ENCODE data around the gene DVL3. TPM values are rescaled to one million over a fixed set of nuclear protein-coding genes. Genes with fewer than 3 reads are reported as not detected.

The DVL3 gene
- total RNA-seq, 1 donor from 2014 or later, result 33.5 TPM

GRCh38 chr3:184177767-184178306 is 22.7 kb downstream of the DVL3 start:
- no peak for DNase-seq

GRCh38 chr3:184178521-184179138 is 23.5 kb downstream of the DVL3 start:
- no peak for DNase-seq

GRCh38 chr3:184180165-184180564 is 25.0 kb downstream of the DVL3 start:
- peak; percentile 72 for DNase-seq

DNA sequence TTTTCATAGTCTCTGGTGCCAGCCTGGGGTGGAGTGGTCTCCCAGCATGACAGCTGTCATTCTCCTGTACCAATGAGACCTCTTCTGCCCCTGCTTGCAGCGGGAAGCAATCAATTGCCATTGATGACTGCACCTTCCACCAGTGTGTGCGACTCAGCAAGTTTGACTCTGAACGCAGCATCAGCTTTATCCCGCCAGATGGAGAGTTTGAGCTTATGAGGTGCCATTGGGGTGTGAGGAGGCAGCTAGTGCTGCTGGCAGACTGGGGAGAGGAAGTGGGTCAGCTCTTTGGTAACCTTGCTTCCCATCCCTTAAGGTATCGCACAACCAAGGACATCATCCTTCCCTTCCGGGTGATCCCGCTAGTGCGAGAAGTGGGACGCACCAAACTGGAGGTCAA is 26.4 kb downstream of the DVL3 start:
- DNase-seq, result no peak

DNA sequence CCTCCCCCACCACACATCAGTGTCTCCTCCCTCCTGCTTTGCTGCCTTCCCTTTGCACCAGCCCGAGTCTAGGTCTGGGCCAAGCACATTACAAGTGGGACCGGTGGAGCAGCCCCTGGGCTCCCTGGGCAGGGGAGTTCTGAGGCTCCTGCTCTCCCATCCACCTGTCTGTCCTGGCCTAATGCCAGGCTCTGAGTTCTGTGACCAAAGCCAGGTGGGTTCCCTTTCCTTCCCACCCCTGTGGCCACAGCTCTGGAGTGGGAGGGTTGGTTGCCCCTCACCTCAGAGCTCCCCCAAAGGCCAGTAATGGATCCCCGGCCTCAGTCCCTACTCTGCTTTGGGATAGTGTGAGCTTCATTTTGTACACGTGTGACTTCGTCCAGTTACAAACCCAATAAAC is 28.5 kb downstream of the DVL3 start:
- no peak for DNase-seq

GRCh38 chr3:184184546-184185230 is 29.5 kb downstream of the DVL3 start:
- no peak for DNase-seq

DNA sequence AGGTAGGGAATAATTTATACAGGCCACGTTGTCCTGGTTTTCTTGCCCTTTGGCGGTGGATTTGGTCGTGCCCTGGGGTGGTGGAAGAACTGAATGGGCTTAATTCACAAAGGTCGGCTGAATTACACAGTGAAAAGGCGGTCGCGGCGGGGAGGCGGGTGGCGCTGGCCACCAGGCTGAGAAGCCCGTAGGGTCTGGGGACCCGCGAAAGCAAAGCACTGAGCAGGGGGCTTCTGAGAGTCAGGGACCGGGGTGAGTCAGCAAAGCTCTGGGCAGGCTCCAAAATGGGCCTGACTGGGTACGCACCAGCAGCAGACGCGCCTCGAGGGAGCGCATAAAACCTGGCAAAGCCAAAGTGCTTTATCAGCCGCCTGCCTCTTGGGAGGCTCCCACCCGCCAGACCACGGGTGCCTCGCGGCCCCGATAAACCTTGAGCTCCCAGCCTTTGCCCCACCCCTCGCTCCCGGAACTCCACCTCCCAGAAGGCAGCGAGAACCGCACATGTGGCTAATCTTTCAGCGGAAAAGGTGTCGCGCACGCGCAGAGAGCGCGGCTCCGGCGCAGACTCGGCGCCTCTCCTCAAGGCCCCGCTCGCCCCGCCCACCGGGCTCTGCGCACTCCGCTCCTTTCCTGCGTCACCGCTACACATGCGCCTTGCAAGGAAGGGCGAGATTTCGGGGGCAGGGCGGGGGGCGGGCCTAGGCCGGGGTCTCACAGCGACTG is 30.4 kb downstream of the DVL3 start:
- peak; percentile 100 for DNase-seq

DNA sequence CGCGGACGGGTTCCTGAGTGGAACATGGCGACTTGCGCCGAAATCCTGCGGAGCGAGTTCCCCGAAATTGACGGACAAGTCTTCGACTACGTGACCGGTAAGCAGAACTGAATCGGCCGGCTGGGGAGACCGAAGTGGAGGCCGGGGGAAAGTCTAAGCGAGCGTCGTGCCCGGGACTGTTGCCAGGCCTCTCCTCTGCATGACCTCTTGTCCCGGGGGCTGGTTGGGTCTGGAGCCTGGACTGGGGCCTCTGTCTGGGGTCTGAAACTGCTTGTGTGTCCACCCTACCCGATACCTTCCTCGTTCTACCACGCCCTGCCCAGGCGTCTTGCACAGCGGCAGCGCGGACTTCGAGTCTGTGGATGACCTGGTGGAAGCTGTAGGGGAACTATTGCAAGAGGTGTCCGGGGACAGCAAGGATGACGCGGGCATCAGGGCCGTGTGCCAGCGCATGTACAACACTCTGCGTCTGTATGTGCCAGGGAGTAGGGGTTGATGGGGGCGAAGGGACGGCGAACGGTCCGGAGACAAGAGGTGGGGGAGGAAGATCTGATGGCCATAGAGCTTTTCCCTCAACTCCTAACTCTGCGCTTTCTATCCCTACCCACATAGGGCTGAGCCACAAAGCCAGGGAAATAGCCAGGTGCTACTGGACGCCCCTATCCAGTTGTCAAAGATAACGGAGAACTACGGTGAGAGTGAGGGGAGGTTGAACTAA is 31.2 kb downstream of the DVL3 start, which contains the start of gene ABCF3:
Gene ABCF3, plus strand, starts transcription at position 16 of the 718 bp plus-strand sequence. Its CDS starts 9 bp downstream, at position 25.
- DNase-seq, result peak; percentile 56

- DNase-seq, result peak; percentile 13
Measured at GRCh38 chr3:184186902-184187207, 31.7 kb downstream of the DVL3 start.

DNA sequence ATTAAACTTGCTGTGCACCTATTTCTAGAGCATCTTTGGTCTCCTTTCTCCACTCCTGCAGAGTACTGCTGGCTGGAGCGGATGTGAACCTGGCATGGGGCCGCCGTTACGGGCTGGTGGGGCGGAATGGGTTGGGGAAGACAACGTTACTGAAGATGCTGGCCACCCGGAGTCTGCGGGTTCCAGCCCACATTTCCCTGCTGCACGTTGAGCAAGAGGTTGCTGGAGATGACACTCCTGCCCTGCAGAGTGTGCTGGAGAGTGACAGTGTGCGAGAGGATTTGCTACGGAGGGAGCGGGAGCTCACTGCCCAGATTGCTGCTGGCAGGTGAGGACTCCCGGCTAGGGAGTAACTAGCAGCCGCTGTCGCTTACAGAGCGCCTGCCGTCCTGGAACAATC is 32.9 kb downstream of the DVL3 start:
- DNase-seq, result no peak

DNA sequence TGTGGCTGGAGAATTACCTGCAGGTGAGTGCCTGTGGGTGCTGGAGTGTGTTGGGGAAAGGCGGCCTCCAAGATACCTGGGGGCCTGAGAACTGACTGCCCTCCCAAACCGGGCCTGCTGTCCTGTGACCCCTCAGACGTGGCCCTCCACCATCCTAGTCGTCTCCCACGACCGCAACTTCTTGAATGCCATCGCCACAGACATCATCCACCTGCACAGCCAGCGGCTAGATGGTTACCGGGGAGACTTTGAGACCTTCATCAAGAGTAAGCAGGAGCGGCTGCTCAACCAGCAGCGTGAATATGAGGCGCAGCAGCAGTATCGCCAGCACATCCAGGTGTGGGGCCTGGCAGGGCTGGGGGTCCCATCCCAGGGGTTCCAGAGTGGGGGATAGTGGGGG is 34.2 kb downstream of the DVL3 start:
- DNase-seq, result no peak

DNA sequence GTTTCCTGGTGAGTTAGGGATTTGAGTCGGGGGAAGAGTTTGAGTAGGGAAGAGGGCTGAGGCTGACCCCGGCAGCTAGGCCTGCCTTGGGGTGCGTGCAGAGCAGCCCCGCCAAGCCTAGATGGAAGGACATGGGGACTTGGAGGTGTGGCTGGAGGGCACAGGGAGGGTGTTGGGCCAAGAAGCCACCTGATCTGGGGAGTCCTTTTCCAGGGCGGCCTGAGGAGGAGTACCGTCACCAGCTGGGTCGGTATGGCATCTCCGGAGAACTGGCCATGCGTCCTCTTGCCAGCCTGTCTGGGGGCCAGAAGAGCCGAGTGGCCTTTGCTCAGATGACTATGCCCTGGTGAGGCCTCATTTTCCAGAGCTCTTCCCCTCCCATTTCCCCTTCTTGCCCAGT is 37.7 kb downstream of the DVL3 start:
- DNase-seq, result no peak

DNA sequence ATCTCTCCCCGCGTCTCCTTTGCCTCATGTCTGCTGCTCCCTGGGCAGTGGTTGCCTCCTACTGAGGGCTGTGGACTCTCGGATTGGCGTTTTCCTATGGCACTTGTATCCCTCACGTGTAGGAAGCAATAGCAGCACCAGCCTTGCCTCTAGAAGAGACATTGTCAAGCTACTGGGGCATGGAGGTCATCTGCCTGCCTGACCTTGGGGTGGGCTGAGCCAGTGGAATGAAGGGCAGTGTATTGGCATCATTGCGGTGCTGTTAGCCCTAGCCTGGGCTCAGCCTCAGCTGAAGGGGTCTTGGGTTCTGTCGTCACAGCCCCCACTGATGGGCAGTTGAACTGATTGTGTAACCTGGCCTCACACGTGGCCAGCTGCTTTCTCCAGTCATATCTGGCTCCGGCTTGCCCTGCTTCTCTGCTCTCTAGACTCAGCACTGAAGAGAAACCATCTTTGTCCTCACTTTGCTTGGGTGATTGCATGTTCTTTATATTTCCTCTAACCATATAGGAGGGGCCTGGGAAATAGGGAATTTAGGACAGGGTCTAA is 38.9 kb downstream of the DVL3 start:
- DNase-seq, result no peak

DNA sequence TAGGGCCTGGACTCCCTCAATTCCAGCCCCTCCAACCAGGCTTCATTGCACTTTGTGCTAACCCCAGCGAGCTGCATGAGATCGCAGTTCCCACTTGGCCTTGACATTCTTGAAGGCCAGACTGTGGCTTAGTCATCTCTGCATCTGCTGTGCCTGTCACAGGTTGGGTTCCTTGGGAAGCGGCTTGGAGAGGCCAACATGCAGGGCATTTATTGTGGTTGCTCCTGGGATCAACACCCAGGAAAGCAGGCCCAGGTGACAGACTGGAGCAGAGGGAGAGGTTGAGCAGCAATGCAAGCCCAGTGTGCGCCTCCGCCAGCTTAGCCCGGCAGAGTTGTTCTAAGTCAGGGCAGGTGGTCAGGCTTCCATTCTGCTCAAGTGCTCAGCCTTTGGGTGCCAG is 41.4 kb downstream of the DVL3 start:
- no peak for DNase-seq

- DNase-seq, result no peak
Measured at GRCh38 chr3:184198509-184198908, 43.3 kb downstream of the DVL3 start.

DNA sequence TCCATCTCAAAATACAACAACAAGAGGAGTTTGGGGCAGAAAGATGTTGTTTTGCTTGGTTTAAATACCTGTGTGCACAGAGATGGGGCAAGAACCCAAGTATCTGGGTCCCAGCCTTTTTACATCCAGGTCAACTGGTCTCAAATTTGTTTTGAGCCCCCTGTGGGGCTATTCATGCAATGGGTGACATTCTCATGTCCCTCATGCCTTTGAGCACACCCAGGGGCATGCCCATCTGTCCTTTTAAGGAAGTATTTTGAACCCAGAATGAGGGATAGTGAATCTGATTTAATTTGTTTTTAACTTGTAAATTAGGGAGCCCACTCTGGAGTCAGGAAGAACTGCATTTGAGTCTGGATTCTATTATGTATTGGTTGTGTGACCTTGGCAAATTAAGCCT is 45.6 kb downstream of the DVL3 start:
- DNase-seq, result no peak

DNA sequence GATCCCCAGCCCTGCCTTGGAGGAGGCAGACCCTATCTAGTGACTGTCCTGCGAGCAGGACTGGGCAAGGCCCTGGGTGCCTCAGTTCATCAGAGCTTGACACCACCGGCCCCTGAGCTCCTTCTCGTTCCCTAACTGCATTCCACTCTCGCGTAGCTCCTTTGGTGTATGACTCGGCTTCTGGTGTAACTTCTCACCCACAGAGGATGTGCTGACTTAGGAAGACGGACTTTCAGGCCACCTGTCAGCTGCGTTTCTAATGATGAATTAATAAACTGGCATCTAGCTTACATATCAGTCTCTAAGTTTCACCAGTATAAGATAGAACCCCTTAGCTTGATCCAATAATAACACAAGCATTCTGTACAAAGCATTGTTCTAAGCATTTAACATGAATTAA is 48.3 kb downstream of the DVL3 start:
- no peak for DNase-seq

- DNase-seq, result no peak
Measured at GRCh38 chr3:184209146-184209923, 54.2 kb downstream of the DVL3 start.

GRCh38 chr3:184211297-184211696 is 56.1 kb downstream of the DVL3 start:
- DNase-seq, result no peak

DNA sequence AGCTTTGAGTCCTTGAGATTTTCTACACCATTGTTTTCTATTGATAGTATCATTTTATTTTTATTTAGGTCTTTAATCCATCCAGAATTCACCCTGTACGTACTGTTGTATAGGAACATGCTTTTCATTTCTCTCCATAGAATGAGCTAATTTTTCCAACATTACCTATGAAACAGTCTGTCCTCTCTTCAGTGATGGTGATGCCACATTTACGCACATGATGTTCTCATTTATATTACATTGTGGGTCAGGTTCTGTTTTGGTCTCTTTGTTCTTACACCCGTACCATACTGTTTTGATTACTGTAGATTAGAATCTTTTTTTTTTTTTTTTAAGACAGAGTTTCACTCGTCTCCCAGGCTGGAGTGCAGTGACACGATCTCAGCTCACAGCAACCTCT is 56.5 kb downstream of the DVL3 start:
- no peak for DNase-seq

GRCh38 chr3:184218814-184219213 is 63.6 kb downstream of the DVL3 start:
- no peak for DNase-seq

DNA sequence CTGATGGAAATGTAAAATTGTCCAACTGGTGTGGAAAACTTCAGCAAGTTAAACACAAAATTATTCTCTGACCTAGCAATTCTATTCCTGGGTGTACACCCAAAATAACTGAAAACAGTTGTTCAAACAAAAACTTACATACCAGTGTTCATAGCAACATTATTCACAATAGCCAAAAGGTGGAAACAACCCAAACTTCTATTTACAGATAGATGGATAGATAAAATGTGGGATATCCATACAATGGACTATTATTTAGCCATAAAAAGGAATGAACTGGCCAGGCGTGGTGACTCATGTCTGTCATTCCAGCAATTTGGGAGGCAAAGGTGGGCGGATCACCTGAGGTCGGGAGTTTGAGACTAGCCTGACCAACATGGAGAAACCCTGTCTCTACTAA is 67.3 kb downstream of the DVL3 start:
- DNase-seq, result no peak

All from dermis blood vessel endothelial cell (primary cell).